Cardiac septum (tissue), 1 donor: ENCODE data around the gene DOCK10. TPM values are rescaled to one million over a fixed set of nuclear protein-coding genes. Genes with fewer than 3 reads are reported as not detected.

ENCODE experiments used
- microRNA-seq: library from miRNA; unstranded; fragments of <30 nt; microRNA quantifications from one replicate; pipeline ENCODE4 v1.2.0, GENCODE V29; 2020
- total RNA-seq: library from RNA; stranded (reverse); fragmentation: NEBNext Ultra II Directional; extraction: Animal tissue kit (Norgen Biotek cat#: 25700); gene quantifications from one replicate; pipeline ENCODE4 v1.2.1, GENCODE V29; 2021
- donor health status: DM: no; HTN: no; CAD: no.

Gene DOCK10
- total RNA-seq, 1 donor from 2014 or later: 2.6 TPM

Small RNAs within 50 kb of the gene (microRNA-seq; reads per million reads assigned to microRNA genes)
- gene MIR4439: not detected
